HG02884 (cell line): ENCODE data around the gene EPHA8.

Experiments used
- ATAC-seq: cut with Tn5 transposase; IDR thresholded peaks from one replicate; pipeline ENCODE4 v1.9.1; 2021; ENCODE audit warnings: mild to moderate bottlenecking, moderate library complexity; ENCODE audit not compliant: unreplicated experiment

EPHA8 gene

DNA sequence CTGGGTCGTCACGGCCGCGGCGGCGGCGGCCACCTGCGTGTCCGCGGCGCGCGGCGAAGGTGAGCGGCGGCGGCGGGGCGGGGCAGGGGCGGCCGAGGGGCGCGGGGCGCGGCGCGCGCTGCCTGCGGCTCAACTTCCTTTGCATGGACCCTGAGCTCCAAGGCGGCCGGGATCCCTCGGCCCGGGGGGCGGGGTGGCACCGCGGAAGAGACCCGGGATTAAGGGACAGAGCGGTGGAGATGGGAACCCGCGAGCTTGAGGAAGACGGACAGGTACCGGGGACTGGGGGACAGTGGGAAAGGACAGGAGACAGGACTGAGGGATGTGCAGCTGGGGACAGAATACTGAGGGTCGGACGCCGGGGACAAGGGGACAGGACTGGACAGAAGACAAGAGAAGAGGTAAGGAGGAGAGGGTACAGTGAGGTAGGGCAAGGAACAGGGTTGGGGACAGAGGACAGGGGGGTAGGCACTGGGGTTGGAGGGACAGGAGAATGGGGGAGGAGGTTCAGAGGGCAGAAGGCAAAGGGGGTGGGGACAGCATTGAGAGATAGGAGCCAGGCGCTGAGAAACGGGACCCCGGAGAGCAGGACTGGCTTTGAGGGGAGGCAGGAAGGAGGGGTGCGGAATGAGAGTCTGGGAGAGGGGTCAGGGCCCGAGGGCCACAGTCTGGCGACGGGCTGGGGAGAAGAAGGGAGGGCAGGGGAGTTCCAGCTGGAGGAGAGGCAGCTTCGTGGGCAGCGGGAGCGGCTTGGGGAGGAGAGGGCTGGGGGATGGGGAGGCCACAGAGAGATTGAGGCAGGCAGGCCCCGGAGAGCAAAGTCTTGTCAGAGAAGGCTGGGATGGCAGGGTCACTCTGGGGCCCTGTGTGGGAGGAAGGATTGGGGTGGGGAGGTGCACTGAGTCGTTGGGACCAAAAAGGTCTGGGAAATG, 648 bp downstream of the EPHA8 start:
- ATAC-seq: no peak

DNA sequence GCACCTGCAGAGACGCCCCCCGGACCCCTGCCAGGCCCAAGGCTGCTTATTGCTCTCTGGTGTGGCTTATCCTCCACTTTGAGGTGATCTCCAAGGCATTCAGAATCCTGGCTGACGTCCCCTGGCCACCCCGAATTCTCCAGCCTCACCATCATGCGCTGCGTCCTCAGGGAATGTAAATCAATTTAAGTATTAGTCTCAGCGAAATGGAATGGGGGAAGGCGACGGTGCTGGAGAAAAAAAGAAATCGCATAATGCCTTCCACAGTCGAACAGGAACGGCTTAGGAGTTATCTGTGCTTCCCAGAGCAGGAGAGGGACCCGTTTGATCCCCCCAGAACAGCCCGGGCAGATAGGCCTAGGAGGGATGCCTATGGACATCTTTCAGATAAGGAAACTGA, 2.9 kb downstream of the EPHA8 start:
- ATAC-seq: no peak

DNA sequence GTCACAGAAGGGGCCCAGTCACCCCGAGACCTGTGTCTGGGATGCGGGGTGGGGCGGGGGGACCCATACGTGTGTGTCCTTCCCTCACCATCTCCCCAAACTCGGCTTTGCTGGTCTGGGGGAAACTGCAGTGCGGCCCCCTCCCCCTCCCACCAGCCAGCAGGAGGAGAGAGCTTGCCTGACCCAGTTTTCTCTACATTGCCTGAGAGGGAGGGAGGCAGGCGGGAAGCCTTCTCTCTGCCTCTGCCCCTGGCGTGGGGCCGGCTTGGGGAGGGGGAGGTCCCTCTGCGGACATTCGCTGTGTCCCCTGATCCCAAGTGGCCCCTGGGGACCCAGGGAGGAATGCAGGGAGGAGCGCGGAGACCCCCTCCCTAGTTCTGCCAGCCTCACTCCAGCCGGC, 3.9 kb downstream of the EPHA8 start:
- no peak for ATAC-seq

DNA sequence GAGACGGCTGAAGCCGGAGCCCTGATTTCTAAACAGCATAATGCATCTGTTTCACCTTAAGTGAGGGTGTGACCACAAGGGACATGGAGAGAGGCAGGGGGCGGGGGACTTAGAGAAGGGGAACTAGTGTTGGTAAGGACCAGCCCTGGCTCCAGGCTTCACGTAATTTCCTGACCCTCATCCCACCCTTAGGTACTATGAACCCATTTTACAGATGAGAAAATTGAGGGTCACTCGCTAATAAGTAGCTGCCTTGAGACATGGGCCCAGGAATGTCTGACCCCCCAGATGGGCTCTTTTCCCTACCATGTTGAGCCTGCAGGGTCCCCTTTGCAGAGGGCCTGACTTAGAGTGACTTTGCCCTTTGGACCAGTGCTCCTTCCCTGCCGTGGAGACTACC, 4.7 kb downstream of the EPHA8 start:
- ATAC-seq: no peak

DNA sequence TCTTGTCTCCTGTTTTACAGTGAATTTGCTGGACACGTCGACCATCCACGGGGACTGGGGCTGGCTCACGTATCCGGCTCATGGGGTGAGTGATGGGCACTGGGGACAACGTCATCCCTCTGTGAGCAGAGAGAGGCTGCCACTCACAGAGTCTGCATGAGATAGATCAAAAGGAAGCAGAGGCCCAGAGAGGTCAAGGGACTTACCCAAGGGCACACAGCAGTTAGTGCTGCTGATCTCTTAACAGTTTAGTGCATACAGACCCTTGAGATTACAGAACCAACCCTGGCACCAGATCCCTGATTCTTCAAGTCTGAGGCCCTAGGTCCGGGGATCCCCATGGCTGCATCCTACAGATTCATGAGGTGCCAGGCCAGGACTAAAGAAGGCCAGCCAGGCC, 6.0 kb downstream of the EPHA8 start:
- no peak for ATAC-seq

DNA sequence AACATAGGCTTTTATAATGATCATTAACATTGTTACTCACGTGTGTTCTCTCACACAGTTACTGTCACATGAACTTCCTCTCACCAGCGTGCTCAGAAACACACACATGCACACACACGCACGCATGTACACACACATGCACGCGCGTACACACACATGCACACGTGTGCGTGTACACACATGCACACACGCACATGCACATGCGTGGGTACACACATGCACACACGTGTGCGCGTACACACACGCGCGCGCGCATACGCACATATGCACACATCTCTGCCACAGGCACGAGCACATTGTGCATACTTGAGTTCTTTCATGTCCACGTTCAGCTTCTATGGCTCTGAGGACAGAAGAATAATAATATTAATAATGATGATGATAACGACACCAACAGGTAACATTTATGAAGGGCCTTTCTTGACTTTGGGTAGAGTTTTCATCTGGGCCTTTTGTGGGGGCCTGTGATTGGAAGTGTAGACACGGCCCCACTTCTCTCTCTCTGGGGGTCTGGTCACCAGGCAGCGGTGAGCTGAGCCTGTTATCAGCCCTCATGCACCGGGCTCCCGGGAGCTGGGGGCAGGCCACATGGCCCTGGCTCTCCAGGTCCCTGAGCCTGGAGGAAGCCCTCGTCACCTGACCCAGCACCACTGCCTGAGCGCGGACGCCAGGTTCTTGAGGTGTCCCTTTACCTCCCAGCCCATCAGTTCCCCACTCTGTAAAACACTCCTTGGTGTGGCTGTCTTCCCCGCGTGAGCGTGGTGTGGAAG, 7.0 kb downstream of the EPHA8 start:
- no peak for ATAC-seq

DNA sequence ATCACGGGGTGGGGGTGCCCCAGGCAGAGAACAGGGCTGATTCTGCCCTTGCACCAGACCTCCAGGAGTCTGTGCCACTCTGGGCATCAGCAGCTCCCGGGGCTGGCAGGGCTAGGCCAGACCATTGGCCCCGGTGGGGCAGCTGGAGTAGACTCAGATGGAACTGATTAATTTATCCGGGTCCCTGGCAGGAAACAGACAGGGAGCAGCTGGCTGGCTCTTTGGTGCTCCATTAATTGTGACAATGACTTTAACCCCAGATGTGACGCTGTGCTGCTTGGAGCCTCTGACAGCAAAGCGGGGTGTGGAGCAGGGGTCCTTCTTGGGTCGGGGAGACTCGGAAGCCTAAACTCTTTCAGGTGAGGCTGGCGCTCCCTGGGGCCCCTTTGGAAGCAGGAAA, 9.5 kb downstream of the EPHA8 start:
- ATAC-seq: no peak

DNA sequence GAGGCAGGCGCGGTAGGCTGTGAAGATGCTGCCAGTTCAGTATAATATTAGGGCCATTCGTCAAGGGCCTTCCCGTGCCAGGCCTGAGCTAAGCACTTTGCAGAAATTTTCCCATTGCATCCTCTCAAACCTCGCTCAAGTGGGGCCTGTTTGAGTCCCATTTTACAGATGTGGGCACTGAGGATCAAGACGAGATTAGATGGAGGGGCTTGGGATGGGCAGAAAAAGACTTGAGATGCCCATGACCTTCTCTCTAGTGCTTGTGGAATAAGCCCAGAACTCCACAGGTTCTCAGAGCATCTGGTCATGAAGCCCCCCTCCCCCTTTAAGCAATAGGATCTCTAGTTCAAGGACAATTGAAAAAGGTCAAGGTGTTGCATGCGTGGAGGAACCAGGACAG, 9.9 kb downstream of the EPHA8 start:
- ATAC-seq: no peak

DNA sequence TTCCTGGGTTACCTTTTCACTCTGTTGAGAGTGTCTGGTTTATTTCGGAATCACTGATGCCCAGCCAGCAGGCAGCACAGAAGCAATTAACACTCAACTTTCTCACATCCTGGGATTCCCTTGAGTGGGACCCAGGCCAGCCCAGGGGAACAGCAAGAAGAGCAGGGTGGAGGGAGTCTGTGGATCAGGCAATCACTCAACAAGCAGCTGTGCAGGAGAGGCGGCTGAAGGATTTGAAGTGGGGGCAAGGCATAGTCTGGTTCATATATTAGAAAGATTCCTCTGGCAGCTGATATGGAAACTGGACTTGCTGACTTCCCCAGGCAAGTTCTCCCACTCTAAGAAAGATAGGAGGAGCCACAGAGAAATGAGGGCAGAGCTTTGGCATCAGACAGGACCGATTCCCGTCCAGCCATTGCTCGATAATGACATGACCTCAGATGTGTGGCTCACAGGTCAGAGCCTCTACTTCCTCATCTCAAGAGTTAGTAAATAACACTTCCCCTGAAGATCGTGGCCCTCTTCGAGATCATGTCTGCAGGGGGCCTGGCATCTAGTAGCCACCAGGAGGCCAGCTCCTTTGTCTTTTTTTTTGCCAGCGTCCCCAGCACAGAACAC, 12.4 kb downstream of the EPHA8 start:
- no peak for ATAC-seq

DNA sequence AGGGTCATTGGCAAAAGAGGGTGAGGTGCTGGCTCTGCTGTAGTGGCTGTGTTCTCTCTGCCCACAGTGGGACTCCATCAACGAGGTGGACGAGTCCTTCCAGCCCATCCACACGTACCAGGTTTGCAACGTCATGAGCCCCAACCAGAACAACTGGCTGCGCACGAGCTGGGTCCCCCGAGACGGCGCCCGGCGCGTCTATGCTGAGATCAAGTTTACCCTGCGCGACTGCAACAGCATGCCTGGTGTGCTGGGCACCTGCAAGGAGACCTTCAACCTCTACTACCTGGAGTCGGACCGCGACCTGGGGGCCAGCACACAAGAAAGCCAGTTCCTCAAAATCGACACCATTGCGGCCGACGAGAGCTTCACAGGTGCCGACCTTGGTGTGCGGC, 12.9 kb downstream of the EPHA8 start:
- ATAC-seq: no peak

DNA sequence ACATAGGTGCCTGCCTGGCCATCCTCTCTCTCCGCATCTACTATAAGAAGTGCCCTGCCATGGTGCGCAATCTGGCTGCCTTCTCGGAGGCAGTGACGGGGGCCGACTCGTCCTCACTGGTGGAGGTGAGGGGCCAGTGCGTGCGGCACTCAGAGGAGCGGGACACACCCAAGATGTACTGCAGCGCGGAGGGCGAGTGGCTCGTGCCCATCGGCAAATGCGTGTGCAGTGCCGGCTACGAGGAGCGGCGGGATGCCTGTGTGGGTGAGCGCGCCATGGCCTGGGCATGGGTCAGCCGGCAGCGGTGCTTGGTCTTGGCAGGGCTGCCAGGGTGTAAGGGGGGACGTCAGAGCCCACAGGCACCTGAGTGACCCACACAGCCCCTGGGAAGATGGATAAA, 13.3 kb downstream of the EPHA8 start:
- no peak for ATAC-seq

DNA sequence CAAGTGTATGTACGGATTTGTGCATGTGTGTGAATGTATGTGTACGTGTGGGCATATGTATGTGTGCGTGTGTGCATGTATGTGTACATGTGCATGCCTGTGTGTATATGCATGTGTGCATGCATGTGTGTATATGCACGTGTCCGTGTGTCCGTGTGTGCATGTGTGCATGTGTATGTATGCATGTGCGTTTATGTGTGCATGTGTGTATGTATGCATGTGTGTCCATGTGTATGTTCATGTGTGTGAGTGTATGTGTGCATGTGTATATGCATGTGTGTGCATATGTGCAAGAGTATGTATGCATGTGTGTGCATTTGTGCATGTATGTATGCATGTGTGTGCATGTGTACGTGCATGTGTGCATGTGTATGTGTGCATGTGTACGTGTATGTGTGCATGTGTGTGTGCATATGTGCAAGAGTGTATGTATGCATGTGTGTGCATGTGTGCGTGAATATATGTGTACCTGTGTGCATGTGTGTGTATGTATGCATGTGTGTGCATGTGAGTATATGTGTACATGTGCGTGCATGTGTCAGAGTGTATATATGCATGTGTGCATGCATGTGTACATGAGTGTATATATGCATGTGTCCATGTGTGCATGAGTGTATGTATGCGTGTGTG, 15.6 kb downstream of the EPHA8 start:
- ATAC-seq: no peak

DNA sequence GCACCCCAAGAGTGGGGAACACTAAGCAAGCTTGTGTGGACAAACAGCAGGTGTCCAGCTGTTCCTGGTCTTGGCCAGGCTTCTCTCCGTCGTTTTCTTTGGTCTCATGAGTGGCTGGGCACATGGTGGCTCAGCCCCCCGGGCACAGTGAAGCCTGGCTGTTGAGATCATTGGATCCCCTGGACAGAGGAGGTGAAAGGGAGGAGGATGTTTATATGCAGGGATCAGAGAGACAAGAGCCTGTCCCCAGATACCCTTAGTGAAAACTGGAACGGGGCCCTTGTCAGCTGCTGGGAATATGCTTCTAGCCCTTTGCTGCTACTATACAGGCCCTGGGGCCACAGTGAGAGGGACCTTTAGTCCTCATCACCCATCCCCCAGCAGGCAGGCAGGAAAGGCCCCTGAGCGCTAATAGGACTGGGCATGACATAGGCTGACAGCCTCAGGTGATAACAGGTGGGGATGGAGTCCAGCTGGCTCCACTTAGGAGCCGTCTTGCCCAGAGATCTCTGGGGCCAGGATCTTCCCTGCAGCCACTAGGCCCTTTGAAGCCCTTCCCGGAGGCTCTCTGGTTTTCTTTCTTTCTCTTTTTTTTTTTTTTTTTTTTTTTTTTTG, 16.4 kb downstream of the EPHA8 start:
- no peak for ATAC-seq

DNA sequence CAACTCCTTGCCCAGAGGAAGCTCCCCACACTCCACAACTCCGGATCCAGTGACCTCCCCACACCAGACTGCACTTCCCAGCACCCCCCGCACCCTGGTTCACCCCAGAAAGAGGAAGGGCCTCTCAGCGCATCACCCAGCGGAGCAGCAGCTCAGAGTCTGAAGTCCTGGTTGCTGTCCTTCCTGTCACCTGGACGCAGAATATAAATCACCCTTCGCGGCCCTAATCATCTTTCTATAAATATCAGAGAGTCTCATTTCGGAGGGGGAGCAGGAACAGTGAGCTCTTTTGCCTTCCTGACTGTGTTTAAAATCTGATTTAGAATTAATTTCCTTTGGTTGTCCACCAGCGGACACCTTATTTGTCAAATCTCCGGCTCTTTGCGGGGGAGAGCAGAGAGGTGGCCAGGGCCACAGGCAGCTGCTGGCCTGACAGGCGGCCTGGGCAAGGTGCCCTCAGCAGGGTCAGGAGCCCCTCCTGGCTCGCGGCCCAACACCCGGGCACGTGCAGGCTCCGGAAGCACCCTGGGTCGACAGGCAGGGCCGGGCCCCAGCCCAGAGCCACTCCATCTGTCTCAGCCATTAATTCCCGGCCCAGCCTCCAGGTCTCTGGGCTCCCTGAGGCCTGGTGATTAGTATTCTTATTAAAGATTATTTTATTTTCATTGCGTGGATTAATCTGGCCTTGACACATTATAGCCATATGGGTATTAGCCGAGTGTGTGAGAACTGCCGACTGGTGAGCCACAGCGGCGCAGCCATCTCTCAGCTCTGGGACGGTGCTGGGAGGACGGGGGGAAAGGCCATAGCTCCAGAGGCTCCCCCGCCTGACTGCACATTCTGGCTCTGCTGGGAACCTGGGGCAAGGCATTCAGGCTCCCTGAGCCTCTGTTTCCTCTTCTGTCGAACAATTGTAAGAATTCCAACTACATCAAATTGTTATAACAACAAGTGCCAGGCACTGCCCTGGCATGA, 19.7 kb downstream of the EPHA8 start:
- ATAC-seq: no peak

DNA sequence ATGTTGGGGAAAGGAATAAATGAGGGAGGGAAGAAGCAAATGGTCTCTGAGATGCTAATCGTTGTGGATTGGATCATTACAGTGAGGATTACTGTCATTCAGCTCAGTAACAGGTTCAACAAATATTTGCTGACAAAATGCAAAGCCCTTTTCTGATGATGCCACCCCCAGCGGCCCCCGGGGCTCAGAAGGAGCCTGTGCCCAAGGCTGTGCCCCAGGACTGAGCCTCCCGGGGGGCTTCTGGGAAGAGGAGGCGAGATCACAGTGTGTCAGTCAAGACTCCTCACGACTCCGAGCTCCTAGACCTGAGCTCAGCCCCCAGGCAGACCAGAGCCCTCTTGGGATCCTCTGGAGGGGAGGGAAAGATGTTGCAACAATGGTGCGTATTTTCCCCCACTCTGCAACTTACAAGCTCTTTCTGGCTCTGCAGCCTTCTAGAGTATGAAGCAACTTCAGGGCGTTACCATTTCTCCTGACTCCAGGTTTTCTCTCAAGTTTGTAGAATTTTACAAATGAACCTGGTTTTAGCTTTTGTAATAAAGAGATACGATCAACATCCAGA, 20.8 kb downstream of the EPHA8 start:
- ATAC-seq: no peak

DNA sequence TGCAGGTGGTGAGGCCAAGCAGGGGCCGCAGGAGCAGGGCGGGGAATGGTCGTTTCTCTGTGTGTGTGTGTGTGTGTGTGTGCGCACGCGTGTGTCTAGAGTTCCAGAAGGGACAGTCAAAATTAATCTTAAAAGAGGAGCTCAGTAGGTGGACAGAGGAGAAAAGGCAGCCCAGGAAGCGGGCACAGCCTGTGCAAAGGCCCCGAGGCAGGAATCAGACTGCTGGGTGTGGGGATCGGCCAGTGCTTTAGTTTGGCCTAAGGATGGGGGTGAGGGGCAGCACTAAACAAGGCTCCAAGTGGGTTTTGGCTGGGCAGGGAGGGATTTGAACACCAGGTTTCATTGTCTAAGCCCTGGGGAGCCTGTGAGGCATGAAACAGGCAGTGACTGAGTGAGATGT, 21.7 kb downstream of the EPHA8 start:
- no peak for ATAC-seq

DNA sequence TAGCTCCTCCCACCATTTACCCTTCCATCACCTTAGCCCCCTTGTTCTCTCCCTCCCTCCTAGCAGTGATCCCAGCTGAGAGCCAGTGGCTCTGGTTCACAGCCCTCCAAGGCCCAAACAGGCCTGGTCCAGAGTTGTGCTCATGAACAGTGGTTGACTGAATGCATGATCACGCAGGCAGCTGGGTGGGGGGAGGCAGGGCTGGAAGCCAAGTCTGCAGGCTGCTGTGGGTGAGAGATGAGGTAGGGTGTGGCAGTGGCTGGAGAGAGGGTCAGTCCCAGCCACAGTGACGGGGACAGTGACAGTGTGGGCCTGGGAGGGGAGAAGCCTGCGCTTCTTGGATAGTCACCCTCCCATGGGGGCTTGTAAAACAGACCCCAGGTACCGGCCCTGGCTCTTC, 22.2 kb downstream of the EPHA8 start:
- ATAC-seq: no peak

DNA sequence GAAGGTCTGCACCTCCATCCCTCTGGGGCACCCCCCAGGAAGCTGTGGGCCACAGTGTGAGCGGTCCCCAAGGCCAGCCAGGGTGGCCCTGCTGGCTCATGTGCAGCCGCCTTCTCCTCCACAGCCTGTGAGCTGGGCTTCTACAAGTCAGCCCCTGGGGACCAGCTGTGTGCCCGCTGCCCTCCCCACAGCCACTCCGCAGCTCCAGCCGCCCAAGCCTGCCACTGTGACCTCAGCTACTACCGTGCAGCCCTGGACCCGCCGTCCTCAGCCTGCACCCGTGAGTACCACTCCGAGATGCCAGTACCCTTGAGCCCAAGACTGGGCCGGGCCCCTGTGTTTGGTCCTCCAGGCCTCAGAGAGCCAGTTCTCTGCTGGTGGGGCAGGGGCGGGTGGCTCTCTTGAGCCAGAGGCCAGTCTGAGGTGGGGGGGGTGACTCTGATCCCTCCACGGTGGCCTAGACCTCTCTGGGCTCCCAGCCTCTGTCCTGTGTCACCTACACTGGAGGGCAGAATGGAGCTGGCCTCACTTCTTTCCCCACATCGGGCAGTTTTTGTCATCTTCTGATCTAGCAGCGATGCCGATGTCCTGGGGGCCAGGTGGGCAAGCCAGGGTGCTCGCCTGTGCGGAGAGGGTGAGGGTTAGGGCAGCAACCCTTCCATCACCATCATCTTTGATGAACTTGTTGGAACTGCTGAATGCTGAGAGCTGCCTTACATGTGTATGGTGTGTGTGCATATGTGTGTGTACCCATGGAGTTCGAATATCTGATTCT, 23.3 kb downstream of the EPHA8 start:
- no peak for ATAC-seq

DNA sequence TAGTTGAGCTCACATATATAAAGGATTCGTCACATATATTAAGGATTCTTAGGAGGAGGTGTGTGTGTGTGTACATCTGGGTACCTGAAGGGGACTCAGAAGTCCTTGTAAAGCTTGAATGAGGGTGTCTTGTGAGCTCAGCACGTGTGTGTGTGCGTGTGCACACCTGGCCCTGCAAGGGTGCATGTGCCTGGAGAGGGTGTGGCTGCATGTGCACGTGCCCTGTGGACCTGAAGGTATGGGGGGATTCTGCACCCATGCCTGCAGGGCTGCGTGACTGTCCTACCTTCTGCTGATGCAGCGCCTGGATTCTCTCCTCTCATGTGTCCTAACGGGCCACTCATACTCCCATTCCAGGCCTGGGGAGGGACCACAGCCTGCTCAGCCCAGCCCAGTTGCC, 24.0 kb downstream of the EPHA8 start:
- ATAC-seq: no peak
